Stimulated activated CD4-positive, alpha-beta T cell treated with anti-CD3 and anti-CD28 coated beads, TNF-alpha, amount 100 ng/mL, for 24 hours (primary cell): ENCODE measurements around the gene RPS16.

ENCODE experiments used
- DNase-seq, 3 experiments: peaks; one replicate each; pipeline ENCODE4 v3.0.0-alpha.2; 2020; ENCODE audit warnings: low read depth in 3 of 3

RPS16 gene

GRCh38 chr19:39388657-39389056 is 47.1 kb downstream of the RPS16 start:
- no peak for DNase-seq

GRCh38 chr19:39386557-39386956 is 49.2 kb downstream of the RPS16 start:
- no peak for DNase-seq

GRCh38 chr19:39385629-39386411 is 49.9 kb downstream of the RPS16 start:
- DNase-seq: no peak

DNA sequence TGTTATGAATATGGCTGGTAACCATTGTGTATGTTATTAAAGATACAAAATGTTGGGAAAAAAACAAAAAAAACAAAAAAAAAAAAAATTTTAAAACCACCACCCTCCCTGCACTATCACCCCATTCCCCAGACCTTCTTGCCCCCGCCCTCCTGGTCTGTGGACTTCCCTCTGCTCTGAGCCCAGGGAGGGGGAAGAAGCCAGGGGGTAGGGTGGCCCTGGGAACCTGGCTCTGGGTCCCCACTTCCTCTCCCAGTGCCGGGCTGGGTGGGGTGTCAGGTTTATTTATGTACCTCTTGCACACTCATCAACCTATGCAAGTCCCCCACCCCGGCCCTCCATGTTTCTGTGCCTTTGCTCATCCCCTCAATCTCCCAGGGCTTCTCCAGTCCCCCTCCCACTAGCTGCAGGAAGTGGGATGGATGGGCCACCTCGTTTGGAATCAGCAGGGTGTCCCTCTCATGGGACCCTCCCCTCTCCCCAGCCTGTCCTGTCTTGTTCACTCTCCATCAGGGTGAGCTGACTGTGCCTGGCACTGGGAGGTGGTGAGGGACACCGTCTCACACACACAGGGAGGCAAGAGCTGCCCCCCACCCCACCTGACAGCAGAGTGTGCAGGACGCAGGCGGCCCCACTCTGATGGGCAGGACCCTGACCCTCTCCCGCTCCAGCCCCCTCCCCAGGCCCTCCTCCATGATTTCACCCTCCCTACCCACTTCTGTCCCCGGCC is 50.7 kb downstream of the RPS16 start:
- no peak for DNase-seq
